K562 (cell line): ENCODE results near the gene NVL. TPM values are rescaled to one million over a fixed set of nuclear protein-coding genes. Genes with fewer than 3 reads are reported as not detected.
A peak's percentile ranks its signal among the peaks of the same experiment; 100 is the strongest.

ENCODE experiments used
- ADNP ChIP-seq: fragments of 200-800 bp; sonication (Bioruptor generic); IDR thresholded peaks from 2 replicates; pipeline ENCODE4 v1.6.1; 2016; ENCODE audit warnings: missing genetic modification characterization, missing compliant biosample characterization
- E2F3 ChIP-seq: fragments of 250-450 bp; sonication (Bioruptor Pico); IDR thresholded peaks from 2 replicates; pipeline ENCODE4 v1.4.0; 2020; ENCODE audit warnings: mild to moderate bottlenecking
- ELK1 ChIP-seq: sonication (generic); formaldehyde crosslinking; IDR thresholded peaks from 2 replicates; pipeline ENCODE4 v1.8.1; 2022; ENCODE audit warnings: missing genetic modification reagents
- FOXM1 ChIP-seq, 2 experiments: fragments of 450-650 bp in 1 of 2; sonication (generic) in 1 of 2; formaldehyde crosslinking in 1 of 2; IDR thresholded peaks; 2 replicates each; pipeline versions ENCODE4 v1.6.1 to v1.9.0; 2017 to 2022; ENCODE audit warnings: low read depth in 2 of 2, mild to moderate bottlenecking in 2 of 2, missing genetic modification reagents in 1 of 2, moderate library complexity in 1 of 2
- JUN ChIP-seq, 2 experiments: sonication (generic) in 1 of 2; formaldehyde crosslinking in 1 of 2; IDR thresholded peaks; 2 replicates each; pipeline versions ENCODE4 v1.6.1 to v1.8.0; 2012 to 2022; ENCODE audit warnings: borderline replicate concordance in 2 of 2, mild to moderate bottlenecking in 2 of 2, improper control_type of control experiment in 1 of 2, low read depth in 1 of 2, low read length in 1 of 2, missing genetic modification reagents in 1 of 2
- L3MBTL2 ChIP-seq: fragments of 450-650 bp; IDR thresholded peaks from 2 replicates; pipeline ENCODE4 v1.6.1; 2016; ENCODE audit warnings: mild to moderate bottlenecking, moderate library complexity
- STAG1 ChIP-seq: sonication (generic); formaldehyde crosslinking; IDR thresholded peaks from 2 replicates; pipeline ENCODE4 v1.5.0; 2020; ENCODE audit warnings: missing genetic modification reagents, borderline replicate concordance
- ZBTB26 ChIP-seq: fragments of 450-650 bp; formaldehyde crosslinking; IDR thresholded peaks from 2 replicates; pipeline ENCODE4 v1.4.0; 2022; ENCODE audit warnings: missing genetic modification characterization
- ZNF511 ChIP-seq: sonication (generic); formaldehyde crosslinking; IDR thresholded peaks from 2 replicates; pipeline ENCODE4 v1.8.0; 2022; ENCODE audit warnings: mild to moderate bottlenecking, missing genetic modification reagents
- polyA plus RNA-seq, 8 experiments: library from polyadenylated mRNA; depleted of rRNA in 4 of 8; stranded (reverse) in 5 of 8; unstranded in 3 of 8; fragments of >200 nt; fragmentation: Nextera tagmentation in 2 of 8; fragmentation: Illumina TruSeq in 1 of 8; extraction: Ambion mirVana in 2 of 8; extraction: Trizol in 1 of 8; gene quantifications; 2 replicates each; pipeline versions ENCODE4 v1.2.1 to v1.2.3, GENCODE V29; 2011 to 2014; ENCODE audit warnings: inconsistent platforms in 1 of 8, missing spikeins in 1 of 8
- total RNA-seq, 7 experiments: library from RNA; depleted of rRNA in 6 of 7; stranded (reverse); fragments of >200 nt in 6 of 7; fragmentation: Illumina TruSeq in 2 of 7; extraction: Trizol in 2 of 7; gene quantifications; 2 replicates each; pipeline versions ENCODE4 v1.2.1 to v1.2.3, GENCODE V29; 2011 to 2021; ENCODE audit warnings: low replicate concordance in 1 of 7
- TF ChIP-seq, protein P1 (sequence below), 2 experiments: IDR thresholded peaks; 2 replicates each; pipeline ENCODE4 v1.6.1; 2012; ENCODE audit warnings: improper control_type of control experiment in 2 of 2, low read depth in 2 of 2, low read length in 2 of 2, borderline replicate concordance in 1 of 2
- TF ChIP-seq, protein P2 (sequence below): sonication (generic); formaldehyde crosslinking; IDR thresholded peaks from 2 replicates; pipeline ENCODE4 v1.8.0; 2022; ENCODE audit warnings: mild to moderate bottlenecking, missing genetic modification reagents, borderline replicate concordance
- TF ChIP-seq, protein P3 (sequence below): fragments of 450-650 bp; IDR thresholded peaks from 2 replicates; pipeline ENCODE4 v1.6.1; 2016; ENCODE audit warnings: antibody characterized with exemption
- TF ChIP-seq, protein P4 (sequence below): fragments of 450-650 bp; formaldehyde crosslinking; IDR thresholded peaks from 2 replicates; pipeline ENCODE4 v1.4.0; 2020; ENCODE audit warnings: mild to moderate bottlenecking, moderate library complexity

The NVL gene
- total and polyA plus RNA-seq, 9 of the 15 experiments (the other 6 are each of a cell fraction or from before 2014, with no cell fraction given): 32.5 to 86.6 (median 62.9) TPM

GRCh38 chr1:224329842-224330753 lies at the start of gene NVL (continued):
- TF ChIP-seq, protein P1, sequence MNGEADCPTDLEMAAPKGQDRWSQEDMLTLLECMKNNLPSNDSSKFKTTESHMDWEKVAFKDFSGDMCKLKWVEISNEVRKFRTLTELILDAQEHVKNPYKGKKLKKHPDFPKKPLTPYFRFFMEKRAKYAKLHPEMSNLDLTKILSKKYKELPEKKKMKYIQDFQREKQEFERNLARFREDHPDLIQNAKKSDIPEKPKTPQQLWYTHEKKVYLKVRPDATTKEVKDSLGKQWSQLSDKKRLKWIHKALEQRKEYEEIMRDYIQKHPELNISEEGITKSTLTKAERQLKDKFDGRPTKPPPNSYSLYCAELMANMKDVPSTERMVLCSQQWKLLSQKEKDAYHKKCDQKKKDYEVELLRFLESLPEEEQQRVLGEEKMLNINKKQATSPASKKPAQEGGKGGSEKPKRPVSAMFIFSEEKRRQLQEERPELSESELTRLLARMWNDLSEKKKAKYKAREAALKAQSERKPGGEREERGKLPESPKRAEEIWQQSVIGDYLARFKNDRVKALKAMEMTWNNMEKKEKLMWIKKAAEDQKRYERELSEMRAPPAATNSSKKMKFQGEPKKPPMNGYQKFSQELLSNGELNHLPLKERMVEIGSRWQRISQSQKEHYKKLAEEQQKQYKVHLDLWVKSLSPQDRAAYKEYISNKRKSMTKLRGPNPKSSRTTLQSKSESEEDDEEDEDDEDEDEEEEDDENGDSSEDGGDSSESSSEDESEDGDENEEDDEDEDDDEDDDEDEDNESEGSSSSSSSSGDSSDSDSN (IDR thresholded peaks at IDR 0.05; ENCODE audit: borderline replicate concordance in 1 of 2, low read depth in 2 of 2, low read length in 2 of 2): peak; percentile 57 to 78; a peak in 1 of 4 replicates
- TF ChIP-seq, protein P2, sequence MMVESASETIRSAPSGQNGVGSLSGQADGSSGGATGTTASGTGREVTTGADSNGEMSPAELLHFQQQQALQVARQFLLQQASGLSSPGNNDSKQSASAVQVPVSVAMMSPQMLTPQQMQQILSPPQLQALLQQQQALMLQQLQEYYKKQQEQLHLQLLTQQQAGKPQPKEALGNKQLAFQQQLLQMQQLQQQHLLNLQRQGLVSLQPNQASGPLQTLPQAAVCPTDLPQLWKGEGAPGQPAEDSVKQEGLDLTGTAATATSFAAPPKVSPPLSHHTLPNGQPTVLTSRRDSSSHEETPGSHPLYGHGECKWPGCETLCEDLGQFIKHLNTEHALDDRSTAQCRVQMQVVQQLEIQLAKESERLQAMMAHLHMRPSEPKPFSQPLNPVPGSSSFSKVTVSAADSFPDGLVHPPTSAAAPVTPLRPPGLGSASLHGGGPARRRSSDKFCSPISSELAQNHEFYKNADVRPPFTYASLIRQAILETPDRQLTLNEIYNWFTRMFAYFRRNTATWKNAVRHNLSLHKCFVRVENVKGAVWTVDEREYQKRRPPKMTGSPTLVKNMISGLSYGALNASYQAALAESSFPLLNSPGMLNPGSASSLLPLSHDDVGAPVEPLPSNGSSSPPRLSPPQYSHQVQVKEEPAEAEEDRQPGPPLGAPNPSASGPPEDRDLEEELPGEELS (CRISPR knock-in tag): no peak
- TF ChIP-seq STAG1 (CRISPR knock-in tag): peak; percentile 43; the same call in 1 of the 2 replicates
- TF ChIP-seq, protein P3, sequence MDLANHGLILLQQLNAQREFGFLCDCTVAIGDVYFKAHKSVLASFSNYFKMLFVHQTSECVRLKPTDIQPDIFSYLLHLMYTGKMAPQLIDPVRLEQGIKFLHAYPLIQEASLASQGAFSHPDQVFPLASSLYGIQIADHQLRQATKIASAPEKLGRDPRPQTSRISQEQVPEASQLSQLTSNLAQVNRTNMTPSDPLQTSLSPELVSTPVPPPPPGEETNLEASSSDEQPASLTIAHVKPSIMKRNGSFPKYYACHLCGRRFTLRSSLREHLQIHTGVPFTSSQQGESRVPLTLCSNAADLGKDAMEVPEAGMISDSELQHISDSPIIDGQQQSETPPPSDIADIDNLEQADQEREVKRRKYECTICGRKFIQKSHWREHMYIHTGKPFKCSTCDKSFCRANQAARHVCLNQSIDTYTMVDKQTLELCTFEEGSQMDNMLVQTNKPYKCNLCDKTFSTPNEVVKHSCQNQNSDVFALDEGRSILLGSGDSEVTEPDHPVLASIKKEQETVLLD: peak; percentile 79; the same call in 1 of the 2 replicates
- peak; percentile 92; the same call in 1 of the 2 replicates for TF ChIP-seq E2F3 (CRISPR knock-in tag)
- TF ChIP-seq ZNF511 (CRISPR knock-in tag): peak; percentile 17; the same call in 1 of the 2 replicates
- TF ChIP-seq L3MBTL2: peak; percentile 86
- TF ChIP-seq, protein P4, sequence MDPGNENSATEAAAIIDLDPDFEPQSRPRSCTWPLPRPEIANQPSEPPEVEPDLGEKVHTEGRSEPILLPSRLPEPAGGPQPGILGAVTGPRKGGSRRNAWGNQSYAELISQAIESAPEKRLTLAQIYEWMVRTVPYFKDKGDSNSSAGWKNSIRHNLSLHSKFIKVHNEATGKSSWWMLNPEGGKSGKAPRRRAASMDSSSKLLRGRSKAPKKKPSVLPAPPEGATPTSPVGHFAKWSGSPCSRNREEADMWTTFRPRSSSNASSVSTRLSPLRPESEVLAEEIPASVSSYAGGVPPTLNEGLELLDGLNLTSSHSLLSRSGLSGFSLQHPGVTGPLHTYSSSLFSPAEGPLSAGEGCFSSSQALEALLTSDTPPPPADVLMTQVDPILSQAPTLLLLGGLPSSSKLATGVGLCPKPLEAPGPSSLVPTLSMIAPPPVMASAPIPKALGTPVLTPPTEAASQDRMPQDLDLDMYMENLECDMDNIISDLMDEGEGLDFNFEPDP (CRISPR knock-in tag): no peak
- TF ChIP-seq JUN (IDR thresholded peaks at IDR 0.05; ENCODE audit: borderline replicate concordance, low read depth, low read length): peak; percentile 73; the same call in 1 of the 2 replicates
- no peak for TF ChIP-seq JUN (CRISPR knock-in tag; IDR thresholded peaks at IDR 0.05; ENCODE audit: borderline replicate concordance)
- peak; percentile 80; the same call in 1 of the 2 replicates for TF ChIP-seq ZBTB26
- TF ChIP-seq ELK1 (CRISPR knock-in tag): no peak
- peak; percentile 66; the same call in 1 of the 2 replicates for TF ChIP-seq FOXM1 (IDR thresholded peaks at IDR 0.05; ENCODE audit: low read depth)
- no peak for TF ChIP-seq FOXM1 (CRISPR knock-in tag; IDR thresholded peaks at IDR 0.05; ENCODE audit: low read depth)
- TF ChIP-seq ADNP: peak; percentile 3; the same call in 1 of the 2 replicates
